Epithelial cell of prostate (primary cell): Measurements from ENCODE around the gene PRDM16.

Experiments
- DNase-seq: peaks from one replicate; pipeline ENCODE4 v3.0.0-alpha.2; 2011; ENCODE audit warnings: low read depth, low spot score
- H3K27ac ChIP-seq: fragments of 450-650 bp; 2 replicates; pipeline ENCODE4 v1.5.1; 2017; ENCODE audit warnings: mild to moderate bottlenecking

The PRDM16 gene

DNA sequence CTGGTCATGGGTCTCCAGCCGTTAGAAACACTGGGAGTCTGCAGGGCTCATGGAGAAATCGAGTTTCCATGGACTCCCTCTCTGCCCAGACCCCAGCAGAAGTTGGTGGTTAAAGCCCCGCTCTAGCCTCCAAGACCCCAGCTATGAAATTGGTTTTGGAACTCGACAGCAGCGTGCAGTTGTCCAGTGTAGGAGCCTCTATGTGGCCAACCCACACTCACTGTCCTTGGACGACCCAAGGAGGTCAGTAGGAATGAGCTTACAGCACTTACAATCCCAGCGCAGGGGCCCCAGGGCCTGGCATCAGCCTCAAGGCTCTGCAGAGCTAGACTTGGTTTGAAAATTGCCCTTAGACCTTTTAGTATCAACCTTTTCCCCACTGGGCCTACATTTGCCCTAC lies 3.2 kb upstream of the PRDM16 start:
- H3K27ac ChIP-seq: no peak overlapping the region
- DNase-seq: no peak

DNA sequence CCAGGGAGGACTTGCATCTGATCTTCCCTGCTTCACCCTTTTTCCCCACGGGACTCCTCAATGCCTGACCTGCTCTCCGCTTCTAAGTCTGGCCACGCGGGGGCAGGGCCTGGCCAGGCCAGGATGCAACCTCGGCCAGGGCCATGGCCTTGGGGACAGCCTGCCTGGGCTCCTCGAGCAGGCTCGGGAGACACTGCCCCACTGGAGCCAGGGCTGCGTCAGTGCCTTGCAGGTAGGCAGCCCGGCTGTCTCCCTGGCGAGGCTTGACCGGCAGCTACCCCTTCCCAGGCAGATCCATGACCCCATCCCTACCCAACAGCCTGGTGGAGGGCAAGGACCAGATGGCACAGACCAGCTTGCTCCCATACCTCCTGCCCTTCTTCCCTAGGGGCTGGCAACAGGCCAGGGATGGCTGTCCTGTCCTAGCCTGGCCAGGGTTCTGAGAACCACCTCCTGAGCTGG lies 2.7 kb upstream of the PRDM16 start:
- no peak for DNase-seq
- no peak overlapping the region for H3K27ac ChIP-seq

DNA sequence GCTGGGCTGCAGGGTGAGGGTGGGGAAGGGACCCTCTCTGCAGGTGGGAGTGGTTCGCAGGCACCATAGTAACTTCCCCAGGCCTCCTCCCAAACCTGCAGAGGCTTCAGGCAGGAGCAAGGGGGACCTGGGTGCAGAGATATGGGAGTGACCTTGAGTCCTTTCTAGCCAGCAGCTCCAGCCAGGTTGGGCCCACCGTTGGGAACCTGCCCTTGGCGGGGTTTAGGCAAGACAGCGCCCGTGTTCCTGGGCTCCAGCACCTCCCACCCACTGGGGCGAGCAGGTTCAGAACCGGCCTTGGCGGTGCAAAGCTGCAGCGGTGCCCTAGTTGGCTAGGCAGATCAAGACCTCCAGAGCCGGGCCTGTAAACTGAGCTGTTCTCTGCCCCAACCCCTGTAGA lies 2.2 kb upstream of the PRDM16 start:
- no peak overlapping the region for H3K27ac ChIP-seq
- no peak for DNase-seq

DNA sequence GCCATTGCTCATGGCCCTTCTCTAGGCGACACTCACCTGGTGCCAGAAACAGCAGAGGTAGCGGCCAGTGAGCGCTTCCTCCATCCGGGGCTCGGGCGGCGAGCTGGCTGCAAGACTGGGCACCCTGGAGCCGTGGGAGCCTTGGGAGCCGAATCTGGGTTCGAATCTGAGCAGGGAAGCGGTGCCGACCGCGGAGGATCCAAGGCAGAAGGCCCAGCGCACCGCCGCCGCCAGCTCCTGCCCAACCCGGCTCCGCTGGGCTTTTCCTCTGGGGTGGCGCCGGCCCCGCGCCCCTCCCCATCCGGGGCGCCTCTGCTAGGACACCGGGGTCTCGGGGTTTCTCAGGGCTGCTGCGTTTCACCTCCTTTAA lies 1.7 kb upstream of the PRDM16 start:
- no peak for DNase-seq
- H3K27ac ChIP-seq: no peak overlapping the region

DNA sequence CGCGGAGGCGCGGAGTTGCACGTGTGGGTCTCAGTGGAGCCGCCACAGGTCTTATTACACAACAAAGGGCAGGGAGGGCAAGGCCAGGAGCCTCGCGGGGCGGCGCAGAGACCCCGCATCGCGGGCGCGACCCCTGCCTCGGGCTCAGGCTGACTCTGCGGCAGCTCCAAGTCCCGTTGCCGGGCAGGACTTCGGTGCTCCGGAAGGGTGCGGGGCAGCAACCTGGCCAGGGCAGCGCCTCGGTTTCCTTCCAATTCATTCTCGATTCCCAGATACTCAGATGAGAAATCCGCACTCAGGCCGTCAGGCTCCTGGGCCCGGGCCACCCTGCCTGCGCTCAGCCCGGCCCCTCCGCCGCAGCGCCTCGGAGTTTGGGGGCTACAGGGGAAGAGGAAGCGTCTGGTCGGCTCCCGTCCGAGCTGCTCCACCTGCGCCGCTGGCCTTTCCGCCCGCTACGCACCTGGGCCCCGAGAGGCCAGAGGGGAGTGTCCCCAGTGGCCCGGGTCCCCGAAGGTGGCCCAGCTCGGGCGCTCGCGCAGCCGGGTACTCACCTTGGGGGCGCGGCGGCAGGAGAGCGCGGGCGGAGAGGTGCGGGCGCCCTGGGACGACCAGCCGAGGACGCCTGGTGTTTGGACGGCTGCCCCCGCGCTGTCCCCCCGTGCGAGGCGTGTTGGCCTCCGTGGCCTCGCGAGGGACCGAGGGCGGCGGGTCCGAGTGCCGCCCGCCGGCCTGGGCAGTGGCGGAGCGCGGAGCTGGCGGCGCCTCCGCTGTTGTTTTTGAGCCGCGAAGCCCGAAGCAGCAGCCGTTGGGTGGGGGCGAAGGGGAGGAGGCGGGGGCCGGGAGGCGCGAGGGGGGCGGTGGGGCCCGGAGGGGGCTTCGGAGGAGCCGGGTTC lies 1.1 kb upstream of the PRDM16 start:
- no peak for DNase-seq
- no peak overlapping the region for H3K27ac ChIP-seq

DNA sequence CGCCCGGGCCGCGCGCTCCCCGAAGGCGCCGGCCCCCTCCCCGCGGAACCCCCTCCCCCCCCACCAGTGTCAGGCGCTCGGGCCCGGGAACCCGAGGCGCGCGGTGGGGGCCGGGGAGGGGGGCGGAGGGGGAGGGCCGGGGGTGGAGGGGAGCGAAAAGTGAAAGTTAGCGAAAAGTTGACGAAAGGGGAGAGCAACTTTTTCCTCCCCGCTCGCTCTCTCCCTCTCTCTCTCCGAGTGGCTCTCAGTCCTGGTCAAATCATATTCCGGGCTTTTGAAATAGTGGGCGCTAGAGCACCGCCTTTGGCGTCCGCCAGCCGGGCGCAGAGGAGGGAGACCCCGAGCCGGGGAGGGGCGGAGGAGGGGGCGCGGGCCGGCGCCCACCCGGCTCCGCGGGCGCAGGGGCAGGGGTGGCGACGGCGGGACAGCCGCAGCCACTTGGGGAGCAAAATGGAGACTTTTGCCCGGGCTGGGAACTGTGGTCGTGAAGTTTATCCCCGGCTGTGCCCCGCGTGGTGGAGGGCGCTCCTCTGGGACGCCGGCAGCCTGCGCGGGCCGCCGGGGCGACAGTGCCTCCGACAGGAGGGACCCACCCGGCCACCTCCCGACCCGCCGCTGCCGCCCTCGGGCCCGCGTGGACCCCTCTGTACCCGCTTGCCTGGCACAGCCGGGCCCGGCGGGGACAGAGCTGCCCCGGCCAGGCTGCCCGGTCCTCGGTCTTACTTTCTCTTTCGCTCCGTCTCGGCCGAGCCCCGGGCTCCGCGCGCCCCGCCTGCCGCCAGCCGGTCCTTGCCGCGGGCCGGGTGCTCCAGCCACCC lies 697 bp downstream of the PRDM16 start:
- H3K27ac ChIP-seq: no peak overlapping the region
- no peak for DNase-seq

DNA sequence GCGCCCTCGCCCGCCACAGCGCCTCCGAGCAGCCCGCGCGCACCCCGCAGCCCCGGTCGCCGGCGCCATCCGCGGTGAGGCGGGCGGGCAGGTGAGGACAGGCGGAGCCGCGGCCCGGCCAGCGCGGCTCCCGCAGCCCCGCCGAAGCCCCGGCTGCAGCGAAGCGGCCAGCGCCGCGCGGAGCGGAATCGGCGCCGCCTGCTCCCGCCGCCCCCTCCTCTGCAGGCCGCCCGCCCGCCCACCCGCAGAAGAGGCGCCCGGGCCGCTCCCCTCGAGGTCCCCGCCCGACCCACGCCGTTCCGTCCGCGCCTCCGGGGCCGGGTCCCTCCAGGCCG lies 1.3 kb downstream of the PRDM16 start:
- no peak overlapping the region for H3K27ac ChIP-seq

DNA sequence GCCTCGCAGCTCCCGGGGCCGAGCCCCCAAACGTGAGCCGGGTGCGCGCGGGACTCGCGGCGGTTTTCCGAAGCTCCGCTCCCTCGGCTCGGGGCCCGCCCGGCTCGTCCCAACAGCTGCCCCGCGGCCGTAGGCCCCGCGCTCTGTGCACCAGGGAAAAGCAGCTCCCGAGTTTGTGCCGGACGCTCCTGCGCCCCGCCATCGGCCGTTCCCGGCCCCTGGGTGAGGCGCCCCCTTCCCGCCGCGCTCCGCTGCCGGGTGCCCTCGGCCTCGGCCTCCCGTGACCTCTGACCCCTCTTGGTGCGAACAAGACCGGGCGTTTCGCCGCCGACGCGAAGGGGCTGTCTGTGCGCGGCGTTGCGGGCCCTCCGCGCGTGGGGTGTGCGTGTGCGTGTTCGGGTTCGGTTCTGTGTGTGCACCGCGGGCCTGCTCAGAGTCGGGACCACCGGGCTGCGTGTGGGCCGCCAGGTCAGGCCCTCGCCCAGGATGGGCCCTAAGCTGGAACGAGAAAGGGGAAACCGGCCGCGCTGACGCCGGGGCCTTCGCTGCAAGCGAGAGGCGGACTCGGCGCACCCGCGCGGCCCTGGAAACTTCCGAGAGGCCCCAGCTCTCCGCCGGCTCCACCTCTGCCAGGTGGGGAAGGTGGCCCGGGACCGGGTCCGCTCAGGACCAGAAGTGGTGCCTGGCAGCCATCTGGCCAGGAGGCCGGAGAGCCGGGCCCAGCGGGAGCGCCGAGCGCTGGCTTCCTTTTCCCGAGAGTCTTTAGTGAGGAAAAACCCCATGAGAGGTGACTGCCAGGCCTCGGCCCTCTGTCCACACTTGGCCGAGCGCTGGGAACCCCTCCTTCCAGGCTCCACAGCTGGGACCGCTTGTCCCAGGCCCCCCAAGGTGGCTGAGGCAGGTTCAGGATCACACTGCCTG lies 1.9 kb downstream of the PRDM16 start:
- no peak overlapping the region for H3K27ac ChIP-seq
- no peak for DNase-seq

More for the DNA sequence above, 1.3 kb downstream of the PRDM16 start:
- no peak for DNase-seq

DNA sequence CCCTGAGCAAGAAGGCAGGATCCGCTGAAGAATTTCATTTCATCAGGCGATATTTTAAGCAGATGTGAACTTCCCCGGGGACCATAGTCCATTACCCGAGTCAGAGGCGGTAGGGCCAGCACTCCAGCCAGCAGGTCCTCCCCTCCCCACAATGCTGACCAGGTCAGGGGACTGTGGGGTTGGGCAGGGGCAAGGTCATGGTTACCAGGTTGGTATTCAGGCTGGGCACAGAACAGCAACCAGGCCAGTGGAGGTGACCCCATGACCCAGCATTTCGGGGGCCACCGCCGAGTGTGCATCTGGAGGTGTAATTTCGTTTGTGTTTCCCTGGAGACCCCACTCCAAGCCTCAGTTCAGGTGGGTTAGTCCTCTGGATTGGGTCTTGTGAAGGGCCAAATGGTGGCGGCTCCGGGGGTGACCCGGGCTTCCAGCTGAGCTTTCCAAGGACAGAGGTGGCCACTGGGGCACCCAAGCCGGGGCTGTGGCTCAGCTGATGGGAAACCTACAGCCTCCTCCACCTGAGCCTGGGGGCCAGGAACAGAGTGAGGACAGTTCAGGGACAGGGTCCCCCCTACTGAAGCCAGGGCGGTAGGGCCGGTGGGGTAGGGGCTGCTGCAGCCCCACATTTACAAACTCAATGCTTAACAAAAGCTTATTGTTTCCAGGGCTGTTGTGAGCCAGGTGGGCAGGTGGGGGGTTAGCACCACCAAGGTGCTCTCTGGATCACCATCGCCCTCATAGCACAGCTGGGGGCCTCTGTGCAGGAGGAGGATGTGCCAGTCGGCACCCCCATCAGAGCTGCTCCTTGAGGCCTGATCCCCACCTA lies 2.8 kb downstream of the PRDM16 start:
- no peak overlapping the region for H3K27ac ChIP-seq
- no peak for DNase-seq

DNA sequence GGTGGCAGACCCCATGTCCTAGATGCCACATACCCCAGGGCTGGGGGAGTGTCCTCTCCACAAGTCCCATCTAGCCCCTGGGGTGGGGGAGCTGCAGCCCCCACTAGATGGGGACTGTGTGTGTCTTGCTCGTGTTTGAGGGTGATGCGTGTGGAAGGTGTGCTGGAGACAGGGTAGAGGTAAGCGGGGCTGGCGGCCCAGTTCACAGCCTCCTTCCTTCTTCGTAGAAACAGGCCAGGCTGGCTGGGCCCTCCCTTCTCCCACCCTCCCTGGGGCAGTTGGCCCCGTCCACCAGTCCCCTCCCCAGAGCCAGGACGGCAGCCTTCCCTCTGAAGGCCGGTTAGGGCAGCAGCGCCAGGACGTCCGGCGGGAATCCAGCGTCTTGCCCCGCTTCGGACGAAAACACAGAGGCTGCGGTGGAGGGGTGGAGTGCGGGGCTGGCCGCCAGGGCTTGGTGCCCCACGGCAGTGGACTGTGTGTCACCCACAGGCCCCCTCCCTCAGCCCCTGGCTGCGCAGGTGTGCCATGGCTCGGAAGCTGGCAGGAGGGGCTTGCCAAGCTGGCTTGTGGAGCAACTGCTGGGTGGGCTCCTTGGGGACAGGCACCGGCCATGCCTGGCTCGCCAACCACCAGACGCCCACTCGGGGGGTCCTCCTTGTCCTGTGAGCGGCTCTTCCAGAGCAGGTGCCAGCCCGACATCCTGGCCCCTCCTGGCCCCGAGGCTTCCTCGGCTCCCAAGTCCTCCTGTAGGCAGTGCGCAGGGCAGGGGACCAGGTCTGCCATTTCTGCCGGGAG lies 3.6 kb downstream of the PRDM16 start:
- H3K27ac ChIP-seq: no peak overlapping the region
- no peak for DNase-seq

DNA sequence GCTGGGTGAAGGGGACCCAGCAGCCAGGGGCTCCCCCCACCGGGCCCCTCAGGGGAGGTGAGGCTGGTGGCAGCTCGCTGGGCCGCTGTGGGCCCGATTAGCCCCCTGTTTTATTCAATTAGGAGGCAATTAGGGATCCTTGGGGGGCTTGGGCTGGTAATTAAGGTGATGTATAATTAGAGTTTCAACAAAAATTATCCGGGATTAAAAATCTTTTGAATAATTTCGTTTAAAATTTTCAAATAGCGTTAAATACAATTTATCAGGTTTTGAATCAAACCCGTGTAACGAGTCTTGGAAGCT lies 4.1 kb downstream of the PRDM16 start:
- DNase-seq: no peak
- no peak overlapping the region for H3K27ac ChIP-seq

DNA sequence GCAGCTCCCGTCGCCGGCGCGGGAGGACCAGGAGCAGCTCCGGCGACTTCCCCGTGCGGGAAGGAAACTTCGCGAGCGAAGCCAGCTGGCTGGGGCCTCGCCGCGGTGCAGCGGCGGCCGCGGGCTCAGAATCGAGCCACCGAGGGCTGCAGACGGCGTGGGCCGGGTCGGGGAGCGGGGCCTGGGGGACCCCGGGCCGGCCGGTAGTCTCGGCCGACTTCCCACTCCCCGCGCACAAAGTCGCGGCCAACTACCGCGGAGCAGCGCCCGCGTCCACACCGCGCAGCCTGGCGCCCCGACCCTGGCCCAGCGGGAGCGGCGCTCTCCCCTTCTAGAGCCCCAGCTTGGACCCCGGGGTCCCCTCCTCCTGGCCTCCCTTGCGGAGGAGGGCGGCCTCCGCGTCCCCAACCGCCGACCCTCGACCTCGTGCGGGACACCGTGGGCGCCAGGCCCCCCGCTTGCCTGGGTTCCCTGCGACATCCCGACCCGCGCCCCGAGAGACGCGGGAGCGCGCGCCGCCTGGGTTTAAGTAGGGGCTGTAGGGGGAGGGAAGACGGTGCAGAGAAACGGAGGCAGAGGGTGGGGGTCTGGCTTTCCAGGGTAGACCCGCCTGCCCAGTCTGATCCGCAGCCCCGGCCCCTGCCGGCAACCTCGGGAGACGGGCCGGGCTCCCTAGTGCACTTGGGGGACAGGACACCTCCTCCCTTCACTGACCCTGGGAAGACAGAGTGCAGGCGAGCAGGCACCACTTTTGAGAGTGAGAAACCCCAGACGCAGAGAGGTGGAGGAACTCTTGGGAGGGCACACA lies 4.7 kb downstream of the PRDM16 start:
- no peak overlapping the region for H3K27ac ChIP-seq
- no peak for DNase-seq

DNA sequence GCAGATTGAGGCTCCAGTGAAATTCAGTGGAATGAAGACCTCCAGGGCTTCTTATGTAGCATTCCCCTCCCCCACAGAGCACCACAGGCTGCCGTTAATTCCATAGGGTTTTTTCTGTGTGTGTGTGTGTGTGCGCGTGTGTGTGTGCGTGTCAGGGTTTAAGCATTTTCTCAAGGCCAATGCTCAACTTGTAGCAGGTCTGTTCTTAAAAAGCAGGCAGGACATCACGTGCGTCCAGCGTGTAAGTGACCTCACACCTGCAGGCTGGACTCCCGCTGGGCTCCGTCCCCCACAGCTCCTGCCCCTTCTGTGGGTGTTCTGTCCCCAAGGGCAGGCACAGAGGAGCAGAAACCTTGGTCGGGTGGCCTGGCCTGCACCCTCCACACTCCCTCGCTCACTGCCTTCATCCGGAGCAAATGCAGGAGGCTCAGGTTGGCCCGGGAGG lies 5.3 kb downstream of the PRDM16 start:
- no peak overlapping the region for H3K27ac ChIP-seq
- DNase-seq: no peak

DNA sequence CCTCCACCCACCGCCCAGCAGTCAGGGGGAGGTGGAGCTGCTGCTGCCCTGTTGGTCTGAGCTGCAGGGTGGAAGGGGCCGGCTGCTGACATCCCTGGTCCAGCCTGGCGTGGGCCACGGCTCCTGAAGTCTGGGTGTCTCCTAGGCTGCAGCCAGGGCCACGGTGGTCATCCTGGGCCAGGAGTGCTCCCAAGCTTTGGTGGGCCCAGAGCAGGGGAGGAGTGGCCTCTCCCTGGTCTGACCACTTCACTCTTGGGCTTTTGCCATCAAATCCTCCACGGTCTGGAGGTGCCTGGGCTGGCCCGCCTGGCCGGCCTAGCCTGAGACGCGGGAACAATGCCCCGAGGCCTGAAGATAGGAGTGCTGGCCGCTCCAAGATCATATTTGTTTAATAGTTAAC lies 5.8 kb downstream of the PRDM16 start:
- DNase-seq: no peak
- no peak overlapping the region for H3K27ac ChIP-seq

DNA sequence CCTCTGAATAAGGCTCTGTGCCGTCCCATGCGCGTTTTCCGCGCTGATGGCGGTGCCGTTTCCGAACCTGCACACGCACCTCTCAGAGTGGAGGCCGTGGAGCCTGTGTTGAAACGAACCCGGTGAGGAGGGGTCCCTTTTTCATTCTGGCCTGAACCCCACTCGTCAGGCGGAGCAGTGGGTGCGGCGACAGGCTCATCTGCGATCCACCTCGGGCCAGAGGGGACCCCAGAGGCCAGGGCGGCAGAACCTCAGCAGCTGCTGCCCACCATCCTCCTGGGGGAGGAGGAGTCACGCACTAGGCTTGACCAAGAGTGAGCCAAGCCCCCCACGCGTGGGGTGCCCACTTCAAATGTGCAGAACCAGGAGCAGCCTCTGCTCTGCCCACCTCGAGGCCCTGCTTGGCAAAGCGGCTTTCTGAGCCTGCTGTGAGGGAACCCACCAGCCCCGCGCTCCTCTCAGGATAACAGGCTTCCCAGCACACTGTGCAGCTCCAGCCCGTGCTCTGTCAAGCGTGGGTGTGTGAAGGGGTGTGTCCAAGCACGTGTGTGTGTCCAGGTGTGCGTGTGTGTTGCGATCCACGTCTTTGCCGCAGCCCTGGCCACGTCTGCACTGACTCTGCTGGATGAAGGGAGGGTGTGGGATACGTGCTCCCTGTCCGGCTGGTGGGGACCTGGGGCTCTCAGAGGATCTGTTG lies 6.8 kb downstream of the PRDM16 start:
- DNase-seq: no peak
- no peak overlapping the region for H3K27ac ChIP-seq

DNA sequence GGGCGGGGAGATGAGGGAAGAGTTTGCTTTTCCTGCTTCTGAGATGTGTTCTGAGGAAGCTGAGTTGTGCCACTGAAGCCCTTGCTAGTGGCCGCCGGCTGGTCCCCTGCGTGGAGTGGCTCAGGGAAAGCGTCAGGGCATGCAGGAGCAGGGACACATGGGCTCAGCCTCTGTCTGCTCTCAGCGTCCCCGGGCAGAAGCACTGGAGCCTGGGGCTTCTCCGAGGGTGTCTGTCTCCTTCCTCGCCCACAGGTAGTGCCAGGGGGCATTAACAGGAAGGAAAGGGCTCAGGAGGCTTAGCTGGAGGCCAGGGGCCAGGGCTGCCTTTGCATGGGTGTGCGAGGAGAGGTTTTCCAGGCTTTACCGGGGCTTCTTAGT lies 7.3 kb downstream of the PRDM16 start:
- DNase-seq: no peak
- H3K27ac ChIP-seq: no peak overlapping the region

DNA sequence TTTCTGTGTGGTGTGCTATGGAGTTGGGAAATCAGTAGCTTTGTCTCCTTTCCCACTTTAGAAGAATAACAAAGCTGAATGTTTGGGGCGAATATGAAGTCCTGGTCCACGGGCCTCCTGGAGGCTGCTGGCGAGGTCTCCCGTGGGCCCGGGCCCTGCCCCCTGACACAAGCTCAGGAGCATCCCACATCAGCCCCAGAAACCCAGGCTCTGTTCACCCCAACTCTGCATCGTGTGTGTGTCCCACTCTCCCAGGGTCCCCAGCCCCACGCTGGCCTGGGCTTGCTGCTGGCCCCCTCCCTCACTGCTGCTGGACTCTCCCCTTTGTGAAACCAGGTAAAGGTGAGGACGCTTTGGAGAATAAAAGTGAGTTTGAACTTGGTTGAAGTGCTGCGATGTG lies 8.1 kb downstream of the PRDM16 start:
- no peak overlapping the region for H3K27ac ChIP-seq
- DNase-seq: no peak

DNA sequence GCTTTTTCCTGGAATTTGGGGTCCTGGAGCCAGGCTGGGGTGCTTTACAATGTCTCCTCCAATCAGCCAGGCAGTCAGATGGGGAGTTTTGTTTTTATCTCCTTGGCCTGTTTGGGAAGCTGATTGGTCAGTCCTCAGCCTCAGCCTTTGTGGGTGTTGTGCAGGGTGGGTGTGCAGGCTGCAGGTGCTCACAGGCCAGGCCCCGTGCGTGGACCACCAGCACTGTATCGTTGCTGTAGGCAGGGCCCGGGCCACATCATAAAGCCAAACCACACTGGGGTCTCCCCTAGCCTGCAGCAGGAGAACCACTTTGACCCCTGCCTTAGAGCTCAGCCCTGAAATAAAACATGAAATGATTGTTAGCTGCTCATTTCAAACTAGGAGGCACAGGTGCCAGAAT lies 8.6 kb downstream of the PRDM16 start:
- no peak for DNase-seq
- H3K27ac ChIP-seq: no peak overlapping the region
